K562 (cell line): ENCODE measurements around the gene TRANK1. TPM values are rescaled to one million over a fixed set of nuclear protein-coding genes. Genes with fewer than 3 reads are reported as not detected.

Experiments
- AFF1 ChIP-seq, 2 experiments: fragments of 450-650 bp; IDR thresholded peaks; 2 replicates each; pipeline ENCODE4 v1.6.1; 2018; ENCODE audit warnings: mild to moderate bottlenecking in 2 of 2, low read depth in 1 of 2; ENCODE audit not compliant: partially characterized antibody in 2 of 2
- ARID3A ChIP-seq: IDR thresholded peaks from 2 replicates; pipeline ENCODE4 v1.6.1; 2012; ENCODE audit warnings: low read depth, low read length, improper control_type of control experiment, borderline replicate concordance
- BRD4 ChIP-seq: fragments of 200-600 bp; sonication (generic); IDR thresholded peaks from 2 replicates; pipeline ENCODE4 v1.6.1; 2017; ENCODE audit warnings: inconsistent platforms
- ETV6 ChIP-seq, 3 experiments: fragments of 150-350 bp in 1 of 3; sonication (generic) in 1 of 3; formaldehyde crosslinking in 1 of 3; IDR thresholded peaks; 2 replicates each; pipeline versions ENCODE4 v1.6.1 to v1.8.0; 2014 to 2022; ENCODE audit warnings: borderline replicate concordance in 2 of 3, low read depth in 2 of 3, antibody characterized with exemption in 1 of 3, low read length in 1 of 3, mild to moderate bottlenecking in 1 of 3, missing genetic modification reagents in 1 of 3
- GATAD2A ChIP-seq: fragments of 450-650 bp; IDR thresholded peaks from 2 replicates; pipeline ENCODE4 v1.6.1; 2017
- GTF2E2 ChIP-seq: fragments of 200-800 bp; sonication (Bioruptor generic); IDR thresholded peaks from 2 replicates; pipeline ENCODE4 v1.6.1; 2016; ENCODE audit warnings: missing genetic modification characterization, missing compliant biosample characterization
- JUNB ChIP-seq: fragments of 450-650 bp; formaldehyde crosslinking; conservative IDR thresholded peaks from 2 replicates; pipeline ENCODE4 v1.4.0; 2020; ENCODE audit warnings: mild to moderate bottlenecking
- MECOM ChIP-seq: fragments of 250-450 bp; sonication (Bioruptor Pico); IDR thresholded peaks from 2 replicates; pipeline ENCODE4 v1.8.0; 2022; ENCODE audit warnings: inconsistent platforms
- MTA3 ChIP-seq: fragments of 450-650 bp; formaldehyde crosslinking; IDR thresholded peaks from 2 replicates; pipeline ENCODE4 v1.6.1; 2017; ENCODE audit warnings: mild to moderate bottlenecking, borderline replicate concordance
- NELFE ChIP-seq: IDR thresholded peaks from 2 replicates; pipeline ENCODE4 v1.6.1; 2011; ENCODE audit warnings: mild to moderate bottlenecking; ENCODE audit not compliant: insufficient read depth, insufficient read length
- POU5F1 ChIP-seq: fragments of 150-350 bp; IDR thresholded peaks from 2 replicates; pipeline ENCODE4 v1.6.1; 2014; ENCODE audit warnings: borderline replicate concordance, low read length, low read depth, mild to moderate bottlenecking; ENCODE audit not compliant: partially characterized antibody
- PTRF ChIP-seq: fragments of 450-650 bp; IDR thresholded peaks from 2 replicates; pipeline ENCODE4 v1.6.1; 2016; ENCODE audit warnings: mild to moderate bottlenecking, missing genetic modification characterization, missing compliant biosample characterization
- RNF2 ChIP-seq: sonication (generic); IDR thresholded peaks from 2 replicates; pipeline ENCODE4 v1.6.1; 2016
- SIN3A ChIP-seq, 2 experiments: fragments of 150-350 bp in 1 of 2; IDR thresholded peaks; 2 replicates each; pipeline ENCODE4 v1.6.1; 2011 to 2016; ENCODE audit warnings: borderline replicate concordance in 2 of 2, low read depth in 2 of 2, low read length in 2 of 2, mild to moderate bottlenecking in 2 of 2, moderate library complexity in 2 of 2; ENCODE audit not compliant: control insufficient read depth in 1 of 2
- SIRT6 ChIP-seq: IDR thresholded peaks from one replicate; pipeline ENCODE4 v1.6.1; 2012; ENCODE audit warnings: low read depth, mild to moderate bottlenecking, control low read depth, inconsistent platforms, low read length, moderate library complexity
- SMARCA4 ChIP-seq: fragments of 450-650 bp; IDR thresholded peaks from 2 replicates; pipeline ENCODE4 v1.6.1; 2016
- SP1 ChIP-seq: sonication (generic); formaldehyde crosslinking; IDR thresholded peaks from 2 replicates; pipeline ENCODE4 v1.8.1; 2022; ENCODE audit warnings: mild to moderate bottlenecking, missing genetic modification reagents
- ZNF146 ChIP-seq: IDR thresholded peaks from one replicate; pipeline ENCODE4 v1.6.1; 2018; ENCODE audit warnings: missing compliant biosample characterization; ENCODE audit not compliant: unreplicated experiment
- ZNF431 ChIP-seq: sonication (generic); formaldehyde crosslinking; IDR thresholded peaks from 2 replicates; pipeline ENCODE4 v1.8.0; 2022; ENCODE audit warnings: mild to moderate bottlenecking, missing genetic modification reagents
- polyA plus RNA-seq, 8 experiments: library from polyadenylated mRNA; depleted of rRNA in 4 of 8; stranded (reverse) in 5 of 8; unstranded in 3 of 8; fragments of >200 nt; fragmentation: Nextera tagmentation in 2 of 8; fragmentation: Illumina TruSeq in 1 of 8; extraction: Ambion mirVana in 2 of 8; extraction: Trizol in 1 of 8; gene quantifications; 2 replicates each; pipeline versions ENCODE4 v1.2.1 to v1.2.3, GENCODE V29; 2011 to 2014; ENCODE audit warnings: inconsistent platforms in 1 of 8, missing spikeins in 1 of 8
- total RNA-seq, 7 experiments: library from RNA; depleted of rRNA in 6 of 7; stranded (reverse); fragments of >200 nt in 6 of 7; fragmentation: Illumina TruSeq in 2 of 7; extraction: Trizol in 2 of 7; gene quantifications; 2 replicates each; pipeline versions ENCODE4 v1.2.1 to v1.2.3, GENCODE V29; 2011 to 2021; ENCODE audit warnings: low replicate concordance in 1 of 7
- TF ChIP-seq, protein P1 (sequence below): fragments of 250-450 bp; sonication (Bioruptor Pico); IDR thresholded peaks from 2 replicates; pipeline ENCODE4 v1.8.0; 2021; ENCODE audit warnings: mild to moderate bottlenecking, moderate library complexity

The TRANK1 gene
- total and polyA plus RNA-seq, 9 of the 15 experiments (the other 6 are each of a cell fraction or from before 2014, with no cell fraction given): 0.41 to 5.3 (median 2.1) TPM

- TF ChIP-seq, protein P1, sequence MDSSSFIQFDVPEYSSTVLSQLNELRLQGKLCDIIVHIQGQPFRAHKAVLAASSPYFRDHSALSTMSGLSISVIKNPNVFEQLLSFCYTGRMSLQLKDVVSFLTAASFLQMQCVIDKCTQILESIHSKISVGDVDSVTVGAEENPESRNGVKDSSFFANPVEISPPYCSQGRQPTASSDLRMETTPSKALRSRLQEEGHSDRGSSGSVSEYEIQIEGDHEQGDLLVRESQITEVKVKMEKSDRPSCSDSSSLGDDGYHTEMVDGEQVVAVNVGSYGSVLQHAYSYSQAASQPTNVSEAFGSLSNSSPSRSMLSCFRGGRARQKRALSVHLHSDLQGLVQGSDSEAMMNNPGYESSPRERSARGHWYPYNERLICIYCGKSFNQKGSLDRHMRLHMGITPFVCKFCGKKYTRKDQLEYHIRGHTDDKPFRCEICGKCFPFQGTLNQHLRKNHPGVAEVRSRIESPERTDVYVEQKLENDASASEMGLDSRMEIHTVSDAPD (CRISPR knock-in tag): no peak
- TF ChIP-seq SIRT6: no peak
- TF ChIP-seq SIN3A (IDR thresholded peaks at IDR 0.05; ENCODE audit: borderline replicate concordance in 2 of 2, control insufficient read depth in 1 of 2, low read depth in 2 of 2, low read length in 2 of 2): peak; percentile 7 to 42; a peak in 1 of 4 replicates
- TF ChIP-seq ARID3A: no peak
- no peak for TF ChIP-seq NELFE
- 0 out of 2 replicates have a peak, but pooled peaks have one; percentile 20 for TF ChIP-seq GTF2E2 (tag)
- no peak for TF ChIP-seq PTRF (tag)
- TF ChIP-seq BRD4: 0 out of 2 replicates have a peak, but pooled peaks have one; percentile 88
- no peak for TF ChIP-seq MECOM (CRISPR knock-in tag)
- 0 out of 2 replicates have a peak, but pooled peaks have one; percentile 16 for TF ChIP-seq SP1 (CRISPR knock-in tag)
- peak in 1 of 2 experiments; percentile 19 for TF ChIP-seq AFF1 (IDR thresholded peaks at IDR 0.05; ENCODE audit: low read depth in 1 of 2, partially characterized antibody in 2 of 2)
- TF ChIP-seq RNF2: peak; percentile 79; the same call in 1 of the 2 replicates
- TF ChIP-seq ETV6 (IDR thresholded peaks at IDR 0.05; ENCODE audit: borderline replicate concordance in 1 of 2, low read depth in 2 of 2, low read length in 1 of 2): no peak
- no peak for TF ChIP-seq ETV6 (CRISPR knock-in tag; IDR thresholded peaks at IDR 0.05; ENCODE audit: borderline replicate concordance)
- TF ChIP-seq SMARCA4: peak; percentile 65; the same call in 1 of the 2 replicates
- TF ChIP-seq ZNF146 (CRISPR knock-in tag): no peak
- TF ChIP-seq POU5F1: no peak
- no peak for TF ChIP-seq MTA3
- TF ChIP-seq ZNF431 (CRISPR knock-in tag): 0 out of 2 replicates have a peak, but pooled peaks have one; percentile 45
- TF ChIP-seq GATAD2A: no peak; the same call in 1 of the 2 replicates
- TF ChIP-seq JUNB (CRISPR knock-in tag): no peak
These were observed 47.3 kb upstream of the TRANK1 start (continued) for GRCh38 chr3:36991923-36992805.
